Activated naive CD8-positive, alpha-beta T cell treated with anti-CD3 and anti-CD28 coated beads, Interleukin-2, amount 50 U/mL, for 24 hours (primary cell): ENCODE data around the gene FGF7.
"Not testable (repeated sequence)": the region's sequence is repeated elsewhere in the genome, so short reads cannot be mapped to it uniquely, and the experiment has no call there.

Source experiments
- ATAC-seq: fragments of 150-1000 bp; cut with Tn5 transposase; one replicate; pipeline ENCODE4 v1.10.0; 2021
- DNase-seq: peaks from one replicate; pipeline ENCODE4 v3.0.0; 2021
- H3K27ac Mint-ChIP-seq: one replicate; pipeline ENCODE4 v1.8.0; 2021; ENCODE audit warnings: mild to moderate bottlenecking, mixed read lengths
- H3K27me3 Mint-ChIP-seq: one replicate; pipeline ENCODE4 v1.8.0; 2021; ENCODE audit warnings: mixed read lengths
- H3K36me3 Mint-ChIP-seq: one replicate; pipeline ENCODE4 v1.8.0; 2021; ENCODE audit warnings: low read depth, mixed read lengths
- H3K4me1 Mint-ChIP-seq: one replicate; pipeline ENCODE4 v1.8.0; 2021; ENCODE audit warnings: mixed read lengths
- H3K4me3 Mint-ChIP-seq: one replicate; pipeline ENCODE4 v1.8.0; 2021; ENCODE audit warnings: mild to moderate bottlenecking, moderate library complexity, mixed read lengths
- H3K9me3 Mint-ChIP-seq: one replicate; pipeline ENCODE4 v1.8.0; 2021; ENCODE audit warnings: mixed read lengths

FGF7 gene, protein sequence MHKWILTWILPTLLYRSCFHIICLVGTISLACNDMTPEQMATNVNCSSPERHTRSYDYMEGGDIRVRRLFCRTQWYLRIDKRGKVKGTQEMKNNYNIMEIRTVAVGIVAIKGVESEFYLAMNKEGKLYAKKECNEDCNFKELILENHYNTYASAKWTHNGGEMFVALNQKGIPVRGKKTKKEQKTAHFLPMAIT

DNA sequence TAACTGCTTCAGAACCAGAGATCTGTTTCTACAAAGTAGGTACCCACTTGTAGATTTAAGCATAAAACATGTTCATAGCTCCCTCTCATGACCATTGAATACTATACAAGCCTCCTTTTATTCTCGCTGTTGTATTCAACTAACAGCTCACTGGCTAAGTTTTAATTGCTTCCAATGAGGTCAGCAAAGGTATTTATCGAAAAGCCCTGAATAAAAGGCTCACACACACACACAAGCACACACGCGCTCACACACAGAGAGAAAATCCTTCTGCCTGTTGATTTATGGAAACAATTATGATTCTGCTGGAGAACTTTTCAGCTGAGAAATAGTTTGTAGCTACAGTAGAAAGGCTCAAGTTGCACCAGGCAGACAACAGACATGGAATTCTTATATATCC lies at the start of gene FGF7:
Gene FGF7 (plus strand): TSS at position 222 of the 400 bp plus-strand sequence. CDS start 1,056 bp downstream, outside the sequence.
- no peaks in the 10 kb centered on the region for H3K36me3 Mint-ChIP-seq

GRCh38 chr15:49379996-49380395 lies 43.0 kb upstream of the FGF7 start:
- H3K4me1 Mint-ChIP-seq = no peaks in the 10 kb centered on the region
- no peak overlapping the region for H3K27ac Mint-ChIP-seq
- no peak overlapping the region for H3K4me3 Mint-ChIP-seq
- no peak for ATAC-seq
- H3K27me3 Mint-ChIP-seq = no peaks in the 10 kb centered on the region
- H3K9me3 Mint-ChIP-seq = no peaks in the 10 kb centered on the region
- DNase-seq = no peak
- H3K36me3 Mint-ChIP-seq = no peaks in the 10 kb centered on the region

More for the DNA sequence above, at the start of gene FGF7:
- Mint-ChIP-seq H3K4me1 (peaks cover 4% of the 10 kb centered on the region), H3K27me3 (no peaks in the 10 kb centered on the region), H3K4me3 (no peak within 1 kb of the TSS), H3K9me3 (no peaks in the 10 kb centered on the region), H3K27ac (peak within 1 kb of the TSS; percentile 49)
- DNase-seq (no peak), ATAC-seq (no peak)

- H3K27ac Mint-ChIP-seq = no peak overlapping the region
- no peaks in the 10 kb centered on the region for H3K4me1 Mint-ChIP-seq
- peaks cover 3% of the 10 kb centered on the region for H3K36me3 Mint-ChIP-seq
- no peaks in the 10 kb centered on the region for H3K27me3 Mint-ChIP-seq
- no peak for ATAC-seq
- no peak for DNase-seq
- H3K9me3 Mint-ChIP-seq = peaks cover 4% of the 10 kb centered on the region
- no peak overlapping the region for H3K4me3 Mint-ChIP-seq
Measured at GRCh38 chr15:49380912-49381311, 42.1 kb upstream of the FGF7 start.

- no peak for ATAC-seq
- Mint-ChIP-seq H3K36me3 (peaks cover 3% of the 10 kb centered on the region), H3K9me3 (peaks cover 4% of the 10 kb centered on the region), H3K4me1 (no peaks in the 10 kb centered on the region), H3K4me3 (no peak overlapping the region), H3K27me3 (no peaks in the 10 kb centered on the region), H3K27ac (no peak overlapping the region)
- no peak for DNase-seq
Measured at GRCh38 chr15:49382394-49382793, 40.6 kb upstream of the FGF7 start.

DNA sequence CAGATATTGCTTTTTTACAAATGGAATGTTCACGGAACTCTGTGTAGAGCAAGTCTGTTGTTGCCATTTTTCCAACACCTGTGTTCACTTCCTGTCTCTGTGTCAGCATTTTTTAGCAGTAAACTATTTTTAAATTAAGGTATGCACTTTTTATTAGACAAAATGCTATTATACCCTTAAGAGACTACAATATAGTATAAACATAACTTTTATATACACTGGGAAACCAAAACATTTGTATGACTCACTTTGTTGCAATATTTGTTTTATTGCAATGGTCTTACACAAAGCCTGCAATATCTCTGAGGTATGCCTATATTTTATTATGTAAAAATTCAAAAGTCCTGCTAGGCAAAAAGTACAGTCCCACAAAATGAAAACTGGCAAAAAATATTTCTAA lies 39.8 kb upstream of the FGF7 start:
- Mint-ChIP-seq H3K36me3 (peaks cover 3% of the 10 kb centered on the region), H3K9me3 (peaks cover 4% of the 10 kb centered on the region), H3K4me1 (no peaks in the 10 kb centered on the region), H3K4me3 (no peak overlapping the region), H3K27ac (no peak overlapping the region), H3K27me3 (no peaks in the 10 kb centered on the region)
- no peak for ATAC-seq
- no peak for DNase-seq

- ATAC-seq = no peak
- H3K27me3 Mint-ChIP-seq = no peaks in the 10 kb centered on the region
- H3K9me3 Mint-ChIP-seq = peaks cover 4% of the 10 kb centered on the region
- H3K27ac Mint-ChIP-seq = no peak overlapping the region
- no peak overlapping the region for H3K4me3 Mint-ChIP-seq
- H3K4me1 Mint-ChIP-seq = no peaks in the 10 kb centered on the region
- DNase-seq = no peak
- peaks cover 3% of the 10 kb centered on the region for H3K36me3 Mint-ChIP-seq
Measured at GRCh38 chr15:49387471-49387870, 35.6 kb upstream of the FGF7 start.

GRCh38 chr15:49402515-49403296 lies 20.3 kb upstream of the FGF7 start:
- H3K27me3 Mint-ChIP-seq, ATAC-seq, H3K4me1 Mint-ChIP-seq, H3K36me3 Mint-ChIP-seq, DNase-seq, H3K4me3 Mint-ChIP-seq, H3K27ac Mint-ChIP-seq: not testable (repeated sequence)
- H3K9me3 Mint-ChIP-seq = peaks cover 17% of the 10 kb centered on the region

GRCh38 chr15:49406352-49407118 lies 16.5 kb upstream of the FGF7 start:
- Mint-ChIP-seq H3K27me3 (no peaks in the 10 kb centered on the region), H3K27ac (no peak overlapping the region), H3K4me3 (no peak overlapping the region), H3K9me3 (peaks cover 17% of the 10 kb centered on the region), H3K36me3 (no peaks in the 10 kb centered on the region), H3K4me1 (no peaks in the 10 kb centered on the region)
- ATAC-seq (no peak), DNase-seq (no peak)

DNA sequence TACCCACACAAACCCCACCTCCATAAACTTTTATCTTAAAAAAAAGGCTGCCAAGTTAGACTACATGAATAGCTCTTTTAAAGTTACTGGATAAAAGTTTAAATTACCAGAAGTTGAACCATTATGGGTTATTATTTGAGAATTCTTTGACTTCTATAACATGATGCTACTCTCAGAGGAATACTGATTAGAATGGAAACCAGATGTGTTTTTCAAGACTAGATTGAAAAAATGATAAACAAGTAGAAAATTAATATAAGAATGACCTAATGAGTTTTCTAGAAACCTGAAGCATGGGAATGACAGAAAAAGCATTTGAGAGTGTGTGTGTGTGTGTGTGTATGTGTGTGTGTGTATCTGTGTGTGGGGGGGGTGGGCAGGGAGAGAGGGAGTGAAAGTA lies 12.4 kb upstream of the FGF7 start:
- no peaks in the 10 kb centered on the region for H3K9me3 Mint-ChIP-seq
- no peaks in the 10 kb centered on the region for H3K36me3 Mint-ChIP-seq
- H3K4me3 Mint-ChIP-seq = no peak overlapping the region
- H3K27ac Mint-ChIP-seq = no peak overlapping the region
- no peaks in the 10 kb centered on the region for H3K4me1 Mint-ChIP-seq
- peaks cover 5% of the 10 kb centered on the region for H3K27me3 Mint-ChIP-seq
- DNase-seq (no peak), ATAC-seq (no peak)

GRCh38 chr15:49412797-49413196 lies 10.2 kb upstream of the FGF7 start:
- H3K9me3 Mint-ChIP-seq = no peaks in the 10 kb centered on the region
- ATAC-seq (no peak), DNase-seq (no peak)
- H3K27ac Mint-ChIP-seq = no peak overlapping the region
- no peaks in the 10 kb centered on the region for H3K36me3 Mint-ChIP-seq
- H3K4me3 Mint-ChIP-seq = no peak overlapping the region
- H3K27me3 Mint-ChIP-seq = peaks cover 5% of the 10 kb centered on the region
- H3K4me1 Mint-ChIP-seq = no peaks in the 10 kb centered on the region

- peaks cover 5% of the 10 kb centered on the region for H3K27me3 Mint-ChIP-seq
- H3K4me1 Mint-ChIP-seq = no peaks in the 10 kb centered on the region
- no peak overlapping the region for H3K4me3 Mint-ChIP-seq
Measured at GRCh38 chr15:49415149-49415548, 7.9 kb upstream of the FGF7 start.

GRCh38 chr15:49415638-49416037 lies 7.4 kb upstream of the FGF7 start:
- no peak for DNase-seq

More at GRCh38 chr15:49415149-49415548, 7.9 kb upstream of the FGF7 start:
- H3K27ac Mint-ChIP-seq = no peak overlapping the region
- no peak for DNase-seq
- no peak for ATAC-seq
- no peaks in the 10 kb centered on the region for H3K36me3 Mint-ChIP-seq
- no peaks in the 10 kb centered on the region for H3K9me3 Mint-ChIP-seq

GRCh38 chr15:49418811-49419210 lies 4.2 kb upstream of the FGF7 start:
- Mint-ChIP-seq H3K36me3 (no peaks in the 10 kb centered on the region), H3K4me3 (no peak overlapping the region), H3K27me3 (peaks cover 5% of the 10 kb centered on the region), H3K9me3 (no peaks in the 10 kb centered on the region), H3K27ac (no peak overlapping the region), H3K4me1 (peaks cover 4% of the 10 kb centered on the region)
- no peak for DNase-seq
- ATAC-seq = no peak

More at GRCh38 chr15:49415638-49416037, 7.4 kb upstream of the FGF7 start:
- no peak for ATAC-seq
- Mint-ChIP-seq H3K27me3 (peaks cover 5% of the 10 kb centered on the region), H3K4me3 (no peak overlapping the region), H3K36me3 (no peaks in the 10 kb centered on the region), H3K4me1 (no peaks in the 10 kb centered on the region), H3K27ac (no peak overlapping the region), H3K9me3 (no peaks in the 10 kb centered on the region)

GRCh38 chr15:49421991-49422390 lies 1.1 kb upstream of the FGF7 start:
- H3K27ac Mint-ChIP-seq = peak overlapping the region; percentile 49
- ATAC-seq (no peak), DNase-seq (peak; percentile 3)
- H3K9me3 Mint-ChIP-seq = no peaks in the 10 kb centered on the region
- H3K27me3 Mint-ChIP-seq = no peaks in the 10 kb centered on the region
- H3K4me1 Mint-ChIP-seq = peaks cover 4% of the 10 kb centered on the region
- H3K4me3 Mint-ChIP-seq = no peak overlapping the region
- H3K36me3 Mint-ChIP-seq = no peaks in the 10 kb centered on the region
